Activated naive CD4-positive, alpha-beta T cell treated with anti-CD3 and anti-CD28 coated beads, Interleukin-2, amount 50 U/mL, for 24 hours (primary cell): ENCODE results near the gene CTNNBL1.
A peak's percentile ranks its signal among the peaks of the same experiment; 100 is the strongest.

Source experiments
- H3K27ac Mint-ChIP-seq: one replicate; pipeline ENCODE4 v1.8.0; 2021; ENCODE audit warnings: mild to moderate bottlenecking, mixed read lengths
- H3K27me3 Mint-ChIP-seq: one replicate; pipeline ENCODE4 v1.8.0; 2021; ENCODE audit warnings: mixed read lengths
- H3K36me3 Mint-ChIP-seq: one replicate; pipeline ENCODE4 v1.8.0; 2021; ENCODE audit warnings: mixed read lengths
- H3K4me1 Mint-ChIP-seq: one replicate; pipeline ENCODE4 v1.8.0; 2021; ENCODE audit warnings: mixed read lengths
- H3K4me3 Mint-ChIP-seq: one replicate; pipeline ENCODE4 v1.8.0; 2021; ENCODE audit warnings: mild to moderate bottlenecking, mixed read lengths
- H3K9me3 Mint-ChIP-seq: one replicate; pipeline ENCODE4 v1.8.0; 2021; ENCODE audit warnings: mixed read lengths

CTNNBL1 gene

DNA sequence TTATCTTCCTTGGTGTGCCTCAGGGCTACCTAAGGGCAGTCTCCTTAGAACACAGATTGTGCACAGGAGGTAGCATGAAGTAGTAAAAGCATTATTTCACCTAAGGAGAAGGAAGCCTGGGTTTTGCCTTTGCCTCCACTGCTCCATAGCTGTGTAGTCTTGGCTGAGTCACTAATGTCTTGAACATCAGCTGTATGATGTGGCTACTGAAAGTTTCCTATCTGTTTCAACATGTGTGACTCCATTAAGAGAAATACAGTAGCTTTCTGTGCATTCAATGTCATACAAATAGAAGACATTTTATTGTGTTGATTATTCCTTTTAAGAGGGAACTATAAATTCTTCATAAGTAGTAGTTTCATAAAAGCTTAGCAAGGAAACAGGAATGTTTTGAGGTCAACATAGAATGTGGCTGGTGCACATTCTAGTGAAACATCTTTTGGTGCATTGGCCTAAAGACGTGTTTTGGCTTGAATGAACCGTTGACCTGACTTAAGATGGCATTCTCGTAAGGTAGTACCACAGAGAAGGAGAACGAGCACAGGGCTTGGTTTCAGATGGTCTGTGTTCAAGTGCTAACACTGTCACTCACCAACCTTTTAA, 70.6 kb downstream of the CTNNBL1 start:
- no peaks in the 10 kb centered on the region for H3K9me3 Mint-ChIP-seq
- no peaks in the 10 kb centered on the region for H3K27me3 Mint-ChIP-seq
- H3K36me3 Mint-ChIP-seq, result peaks cover 27% of the 10 kb centered on the region
- H3K4me1 Mint-ChIP-seq, result no peaks in the 10 kb centered on the region
- no peak overlapping the region for H3K27ac Mint-ChIP-seq
- H3K4me3 Mint-ChIP-seq, result no peak overlapping the region

DNA sequence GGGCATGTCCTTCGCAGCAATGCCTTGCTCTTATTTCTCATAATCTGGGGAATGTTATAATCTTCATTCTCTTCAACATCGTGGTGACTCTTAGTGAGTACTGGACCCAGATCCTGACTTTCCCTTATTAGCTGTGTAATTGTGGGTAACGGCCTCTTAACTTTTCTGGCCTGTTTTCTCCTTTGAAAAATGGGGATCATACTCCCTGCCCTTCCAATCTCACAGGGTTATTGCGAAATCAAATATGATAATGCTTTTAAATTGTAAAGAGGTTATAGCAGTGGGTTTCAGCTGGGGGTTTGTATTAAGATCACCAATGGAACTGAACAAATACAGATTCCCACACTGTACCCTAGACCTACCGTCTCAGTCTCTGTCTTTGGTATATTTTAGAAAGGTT, 77.1 kb downstream of the CTNNBL1 start:
- H3K4me3 Mint-ChIP-seq, result no peak overlapping the region
- H3K36me3 Mint-ChIP-seq, result peaks cover 27% of the 10 kb centered on the region
- no peaks in the 10 kb centered on the region for H3K4me1 Mint-ChIP-seq
- no peaks in the 10 kb centered on the region for H3K27me3 Mint-ChIP-seq
- H3K27ac Mint-ChIP-seq, result no peak overlapping the region
- no peaks in the 10 kb centered on the region for H3K9me3 Mint-ChIP-seq

DNA sequence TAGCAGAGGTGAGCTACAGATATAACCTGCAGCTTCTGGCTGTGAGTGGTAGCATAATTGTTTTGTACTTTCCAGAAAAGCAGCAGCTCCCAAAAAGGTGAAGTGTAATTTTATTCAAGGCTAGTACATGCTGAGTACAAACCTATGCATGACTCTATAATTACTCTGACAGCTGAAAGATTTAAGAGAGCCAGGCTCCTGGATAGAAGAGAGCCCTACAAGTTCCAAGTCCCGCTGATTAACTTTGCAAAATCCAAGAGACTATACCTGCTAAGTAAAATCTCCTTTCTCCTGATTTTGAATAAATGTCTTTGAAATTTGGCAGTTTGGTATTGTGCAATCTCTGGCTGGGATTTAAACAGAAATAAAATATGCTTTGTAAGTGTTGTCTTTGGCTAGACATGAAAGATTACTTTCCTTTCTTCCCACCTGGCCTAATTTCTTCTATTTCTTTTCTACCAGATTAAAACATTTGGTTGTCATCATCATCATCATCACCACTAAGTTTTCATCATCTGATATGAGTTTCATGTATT, 79.5 kb downstream of the CTNNBL1 start:
- Mint-ChIP-seq H3K27ac (no peak overlapping the region), H3K4me3 (no peak overlapping the region), H3K9me3 (no peaks in the 10 kb centered on the region), H3K36me3 (peaks cover 34% of the 10 kb centered on the region), H3K4me1 (no peaks in the 10 kb centered on the region), H3K27me3 (no peaks in the 10 kb centered on the region)

DNA sequence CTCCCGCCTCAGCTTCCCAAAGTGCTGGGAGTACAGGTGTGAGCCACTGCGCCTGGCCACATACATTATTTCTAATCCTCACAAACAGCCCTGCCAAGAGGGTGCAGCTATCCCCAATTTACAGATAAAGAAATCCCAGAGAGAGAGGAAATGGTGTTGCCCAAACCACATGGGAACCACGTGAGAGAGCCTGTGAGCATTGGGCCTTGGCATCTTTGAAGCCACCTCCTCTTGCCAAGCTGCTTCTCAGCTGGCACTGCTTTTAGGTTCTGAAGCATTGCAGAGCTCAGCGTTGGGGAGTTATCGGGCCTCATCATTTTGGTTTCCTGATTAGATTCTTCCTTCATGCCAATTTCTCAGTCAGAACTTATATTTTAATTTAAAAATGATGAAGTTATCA, 80.3 kb downstream of the CTNNBL1 start:
- no peaks in the 10 kb centered on the region for H3K9me3 Mint-ChIP-seq
- no peaks in the 10 kb centered on the region for H3K4me1 Mint-ChIP-seq
- no peak overlapping the region for H3K4me3 Mint-ChIP-seq
- no peaks in the 10 kb centered on the region for H3K27me3 Mint-ChIP-seq
- peaks cover 37% of the 10 kb centered on the region for H3K36me3 Mint-ChIP-seq
- H3K27ac Mint-ChIP-seq, result no peak overlapping the region

DNA sequence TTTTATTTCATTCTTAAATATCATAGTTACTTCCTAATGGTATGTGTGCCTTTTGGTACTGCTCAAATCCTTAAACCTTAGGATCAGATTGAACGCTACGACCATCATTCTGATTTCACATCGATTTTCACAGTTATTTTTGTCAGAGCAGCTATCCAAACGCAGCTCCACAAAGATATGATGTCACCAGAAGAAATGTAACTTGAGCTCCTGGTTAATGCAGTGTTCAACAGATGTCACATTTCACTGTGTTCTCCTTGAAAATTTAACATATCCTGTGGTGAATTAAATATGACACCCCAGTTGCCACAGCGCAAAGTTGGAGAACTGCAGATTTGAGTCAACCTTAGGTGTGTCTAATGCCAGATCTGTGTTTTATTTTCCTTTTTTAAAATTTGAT, 81.4 kb downstream of the CTNNBL1 start:
- no peaks in the 10 kb centered on the region for H3K9me3 Mint-ChIP-seq
- H3K36me3 Mint-ChIP-seq, result peaks cover 38% of the 10 kb centered on the region
- no peaks in the 10 kb centered on the region for H3K27me3 Mint-ChIP-seq
- H3K27ac Mint-ChIP-seq, result no peak overlapping the region
- no peaks in the 10 kb centered on the region for H3K4me1 Mint-ChIP-seq
- H3K4me3 Mint-ChIP-seq, result no peak overlapping the region

DNA sequence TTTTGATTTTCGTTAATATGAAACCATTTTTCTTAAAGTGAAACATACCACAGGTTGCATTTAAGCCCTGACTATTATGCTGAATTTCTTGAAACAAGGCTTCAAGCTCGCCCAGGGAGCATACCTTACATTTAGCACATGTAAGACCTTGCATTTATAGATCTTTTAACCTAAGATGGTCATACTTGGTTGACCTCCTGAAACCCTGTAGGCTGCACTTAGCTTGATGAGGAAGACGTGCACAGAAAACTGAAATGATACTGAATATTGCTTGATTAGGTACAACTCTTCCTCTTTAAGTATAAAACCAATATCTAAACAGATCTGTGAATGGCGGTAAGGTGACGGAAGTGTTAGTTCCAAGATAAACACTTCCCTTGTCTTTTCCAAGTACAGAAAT, 82.2 kb downstream of the CTNNBL1 start:
- Mint-ChIP-seq H3K9me3 (no peaks in the 10 kb centered on the region), H3K4me1 (no peaks in the 10 kb centered on the region), H3K4me3 (no peak overlapping the region), H3K27ac (no peak overlapping the region), H3K36me3 (peaks cover 32% of the 10 kb centered on the region), H3K27me3 (no peaks in the 10 kb centered on the region)

DNA sequence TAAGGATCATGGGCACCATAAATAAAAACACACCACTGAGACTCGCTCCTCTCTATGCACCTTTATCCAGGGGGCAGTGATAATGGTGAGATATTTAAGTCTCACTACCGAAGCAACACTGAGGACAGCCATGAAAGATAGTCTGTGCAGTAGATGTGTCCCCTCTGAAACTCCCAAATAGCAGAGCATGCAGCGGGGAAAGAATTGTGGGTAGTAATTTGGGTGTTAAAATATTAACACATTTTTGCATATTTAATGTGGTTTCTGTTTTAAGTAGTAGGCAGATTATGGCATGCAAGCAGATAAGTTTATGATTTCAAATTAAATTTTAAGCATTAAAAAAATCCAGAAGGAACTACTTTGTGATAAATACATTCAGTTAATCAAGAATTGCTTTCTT, 82.7 kb downstream of the CTNNBL1 start:
- H3K4me1 Mint-ChIP-seq, result no peaks in the 10 kb centered on the region
- no peak overlapping the region for H3K27ac Mint-ChIP-seq
- H3K36me3 Mint-ChIP-seq, result peaks cover 32% of the 10 kb centered on the region
- no peak overlapping the region for H3K4me3 Mint-ChIP-seq
- H3K27me3 Mint-ChIP-seq, result no peaks in the 10 kb centered on the region
- no peaks in the 10 kb centered on the region for H3K9me3 Mint-ChIP-seq

DNA sequence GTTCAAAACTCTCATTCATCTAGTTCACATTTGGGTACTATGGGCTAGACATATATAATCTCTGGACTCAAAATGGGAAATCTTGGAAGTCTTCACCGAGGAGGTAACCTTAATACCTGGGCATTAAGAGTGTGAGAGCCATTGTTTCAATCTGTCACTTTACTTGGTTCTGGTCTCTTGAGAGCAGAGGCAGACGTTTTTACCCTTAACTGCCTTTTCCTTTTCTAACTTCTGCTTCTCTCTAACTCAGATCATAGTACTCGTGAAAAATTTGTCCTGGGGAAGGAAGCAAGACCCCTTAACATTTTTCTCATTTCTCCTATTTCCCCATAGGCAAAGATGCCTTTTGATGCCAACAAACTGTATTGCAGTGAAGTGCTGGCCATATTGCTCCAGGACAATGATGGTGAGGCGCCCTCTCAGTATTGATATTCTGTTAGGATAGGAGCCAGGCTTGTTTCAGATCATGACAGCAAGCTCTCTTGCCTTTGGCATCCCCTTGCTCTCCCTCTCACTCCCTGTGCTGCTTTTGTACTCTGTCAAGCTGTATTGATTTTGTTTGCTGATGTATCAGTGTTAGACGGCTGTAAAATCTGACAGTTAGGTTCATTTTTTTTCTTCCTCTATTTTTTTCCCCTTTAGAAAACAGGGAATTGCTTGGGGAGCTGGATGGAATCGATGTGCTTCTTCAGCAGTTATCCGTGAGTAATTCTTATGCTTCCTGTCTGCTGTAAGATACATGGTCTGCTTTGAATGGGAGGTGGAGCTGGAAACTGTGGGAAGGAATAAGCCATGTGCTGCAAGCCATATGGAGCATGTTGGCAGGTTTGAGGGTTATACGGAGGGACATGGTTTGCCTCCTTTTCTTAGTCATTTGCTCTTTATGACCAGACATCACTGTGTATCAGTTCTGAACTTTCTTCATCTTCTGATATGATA, 83.5 kb downstream of the CTNNBL1 start:
- Mint-ChIP-seq H3K9me3 (no peaks in the 10 kb centered on the region), H3K4me1 (no peaks in the 10 kb centered on the region), H3K4me3 (no peak overlapping the region), H3K27me3 (no peaks in the 10 kb centered on the region), H3K27ac (no peak overlapping the region), H3K36me3 (peaks cover 37% of the 10 kb centered on the region)

DNA sequence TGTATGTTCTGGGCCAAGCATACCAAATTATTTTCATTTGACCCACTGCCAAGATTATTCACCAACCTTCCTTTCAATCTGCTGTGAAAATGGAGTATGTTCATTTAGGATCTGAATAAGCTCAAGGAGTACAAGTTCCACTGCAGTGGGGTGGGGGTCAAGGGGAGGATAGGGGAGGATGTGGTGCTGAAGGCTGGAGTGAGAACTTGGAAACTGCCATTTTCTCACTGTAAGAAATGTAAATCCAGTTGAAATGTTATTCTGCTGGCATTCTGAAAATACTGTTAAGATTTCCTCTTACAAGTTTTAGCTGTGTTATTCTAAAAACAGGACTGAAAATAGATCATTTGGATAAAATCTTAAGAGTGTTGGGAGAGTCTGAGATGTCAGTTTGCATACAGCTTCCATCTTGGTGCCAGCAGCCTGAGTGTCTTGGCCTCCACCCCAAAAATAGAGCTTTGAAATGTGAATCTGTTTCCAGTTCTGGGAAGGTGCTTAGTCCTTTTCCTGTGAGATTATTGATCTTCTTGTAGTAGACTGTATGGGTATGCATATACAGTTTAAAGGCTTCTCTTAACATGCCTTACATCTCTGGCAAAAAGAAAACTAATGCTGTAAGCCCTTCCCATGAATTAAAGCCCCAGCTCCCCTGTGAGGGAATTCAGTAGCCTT, 84.3 kb downstream of the CTNNBL1 start:
- Mint-ChIP-seq H3K4me3 (no peak overlapping the region), H3K9me3 (no peaks in the 10 kb centered on the region), H3K27ac (no peak overlapping the region)

DNA sequence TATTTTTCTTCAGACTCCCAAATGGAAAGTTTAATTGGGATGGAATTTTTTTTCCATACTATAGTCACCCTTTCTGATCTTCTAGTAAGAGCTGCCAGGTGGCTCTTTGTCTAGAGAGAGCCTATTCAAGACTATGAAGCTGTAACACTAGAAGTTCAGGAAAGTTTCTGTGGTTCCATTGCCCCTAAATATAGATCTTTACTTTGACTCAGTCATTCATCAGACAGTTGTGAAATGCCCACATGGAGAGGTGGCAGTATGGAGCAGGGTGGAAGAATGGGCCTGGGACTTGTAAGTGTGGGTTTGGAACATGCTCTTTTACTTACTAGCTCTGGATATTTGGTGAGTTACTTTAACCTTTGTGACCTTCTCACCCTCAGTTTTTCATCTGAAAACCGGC, 87.8 kb downstream of the CTNNBL1 start:
- peaks cover 41% of the 10 kb centered on the region for H3K36me3 Mint-ChIP-seq
- H3K27me3 Mint-ChIP-seq, result no peaks in the 10 kb centered on the region
- H3K9me3 Mint-ChIP-seq, result no peaks in the 10 kb centered on the region
- no peak overlapping the region for H3K27ac Mint-ChIP-seq
- H3K4me1 Mint-ChIP-seq, result no peaks in the 10 kb centered on the region
- no peak overlapping the region for H3K4me3 Mint-ChIP-seq

More for the DNA sequence above, 84.3 kb downstream of the CTNNBL1 start:
- H3K27me3 Mint-ChIP-seq, result no peaks in the 10 kb centered on the region
- H3K36me3 Mint-ChIP-seq, result peaks cover 35% of the 10 kb centered on the region
- no peaks in the 10 kb centered on the region for H3K4me1 Mint-ChIP-seq

DNA sequence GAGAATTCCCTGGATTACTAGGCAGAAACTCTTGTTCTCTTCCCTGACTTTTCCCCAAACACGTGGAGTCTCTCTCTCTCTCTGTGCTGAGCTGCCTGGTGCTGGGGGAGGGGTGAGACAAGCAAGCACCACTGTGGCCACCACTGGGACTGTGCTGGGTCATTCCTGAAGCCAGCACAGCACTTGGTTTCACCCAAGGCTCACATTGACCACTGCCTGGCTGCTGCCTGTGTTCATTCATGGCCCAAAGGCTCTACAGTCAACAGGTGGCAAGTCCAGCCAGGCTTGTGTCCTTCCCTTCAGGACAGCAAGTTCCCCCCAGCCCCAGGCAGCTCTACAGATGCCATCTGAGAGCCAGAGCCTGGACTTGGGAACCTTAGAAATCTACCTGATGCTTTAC, 92.2 kb downstream of the CTNNBL1 start:
- no peak overlapping the region for H3K4me3 Mint-ChIP-seq
- H3K36me3 Mint-ChIP-seq, result peaks cover 52% of the 10 kb centered on the region
- no peaks in the 10 kb centered on the region for H3K9me3 Mint-ChIP-seq
- no peaks in the 10 kb centered on the region for H3K4me1 Mint-ChIP-seq
- no peak overlapping the region for H3K27ac Mint-ChIP-seq
- no peaks in the 10 kb centered on the region for H3K27me3 Mint-ChIP-seq

DNA sequence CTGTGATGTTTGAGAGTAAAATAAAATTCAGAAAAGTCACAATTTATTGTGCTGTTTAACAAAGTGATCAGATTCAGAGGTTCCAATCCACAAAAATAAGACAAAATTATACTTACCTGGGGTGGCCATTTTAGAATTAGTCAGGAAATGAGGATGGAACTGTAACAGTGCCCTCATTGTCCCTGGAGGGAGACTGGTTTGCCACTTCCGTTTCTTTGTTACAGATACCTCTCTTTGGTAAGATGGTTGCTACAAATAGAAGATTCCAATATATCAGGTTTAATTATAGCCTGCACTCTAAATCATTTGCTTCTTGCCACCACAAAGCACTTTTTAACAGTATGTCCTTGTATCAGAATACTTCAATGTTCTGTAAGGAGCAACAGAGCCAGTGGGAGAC, 95.6 kb downstream of the CTNNBL1 start:
- Mint-ChIP-seq H3K27ac (no peak overlapping the region), H3K27me3 (no peaks in the 10 kb centered on the region), H3K4me3 (no peak overlapping the region), H3K4me1 (no peaks in the 10 kb centered on the region), H3K9me3 (peaks cover 6% of the 10 kb centered on the region), H3K36me3 (peaks cover 49% of the 10 kb centered on the region)

DNA sequence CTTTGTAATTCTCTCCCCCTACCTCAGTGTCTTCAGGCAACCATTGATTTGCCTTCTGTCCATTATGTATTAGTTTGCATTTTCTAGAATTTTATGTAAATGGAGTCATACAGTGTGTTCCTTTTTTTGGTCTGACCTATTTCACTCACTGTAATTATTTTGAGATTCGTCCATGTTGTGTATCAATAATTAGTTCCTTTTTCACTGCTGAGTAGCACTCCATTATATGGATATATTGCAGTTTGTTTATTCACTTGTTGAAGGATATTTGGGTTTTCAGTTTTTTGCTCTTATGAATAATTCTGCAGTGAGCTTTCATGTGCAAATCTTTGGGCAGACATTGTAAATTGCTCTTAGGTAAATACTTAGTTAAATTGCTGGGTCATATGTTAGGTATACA, 97.1 kb downstream of the CTNNBL1 start:
- Mint-ChIP-seq H3K27ac (no peak overlapping the region), H3K4me3 (no peak overlapping the region), H3K27me3 (no peaks in the 10 kb centered on the region), H3K4me1 (no peaks in the 10 kb centered on the region), H3K36me3 (peaks cover 52% of the 10 kb centered on the region), H3K9me3 (peaks cover 6% of the 10 kb centered on the region)

DNA sequence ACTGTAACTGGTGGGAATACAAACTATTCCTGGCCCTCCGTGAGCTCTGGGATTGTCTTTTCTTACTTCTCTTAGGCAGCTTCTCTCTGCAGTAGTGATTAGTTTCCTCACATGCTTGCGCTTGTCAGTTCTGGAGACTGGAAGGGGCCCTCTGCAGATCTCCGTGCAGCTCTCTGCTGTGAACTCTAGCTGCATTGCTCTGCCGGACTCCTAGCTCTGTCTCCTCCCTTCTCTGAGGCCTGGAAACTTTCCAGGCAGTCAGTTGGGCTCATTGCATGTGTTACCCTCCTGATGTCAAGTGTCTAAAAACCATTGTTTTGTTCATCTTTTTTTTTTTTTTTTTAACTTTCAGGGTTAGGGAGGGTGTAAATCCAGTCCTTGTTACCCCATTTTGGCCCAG, 102.3 kb downstream of the CTNNBL1 start:
- Mint-ChIP-seq H3K9me3 (peaks cover 6% of the 10 kb centered on the region), H3K27me3 (no peaks in the 10 kb centered on the region), H3K4me1 (no peaks in the 10 kb centered on the region), H3K36me3 (peaks cover 34% of the 10 kb centered on the region), H3K27ac (peak overlapping the region; percentile 18), H3K4me3 (no peak overlapping the region)

DNA sequence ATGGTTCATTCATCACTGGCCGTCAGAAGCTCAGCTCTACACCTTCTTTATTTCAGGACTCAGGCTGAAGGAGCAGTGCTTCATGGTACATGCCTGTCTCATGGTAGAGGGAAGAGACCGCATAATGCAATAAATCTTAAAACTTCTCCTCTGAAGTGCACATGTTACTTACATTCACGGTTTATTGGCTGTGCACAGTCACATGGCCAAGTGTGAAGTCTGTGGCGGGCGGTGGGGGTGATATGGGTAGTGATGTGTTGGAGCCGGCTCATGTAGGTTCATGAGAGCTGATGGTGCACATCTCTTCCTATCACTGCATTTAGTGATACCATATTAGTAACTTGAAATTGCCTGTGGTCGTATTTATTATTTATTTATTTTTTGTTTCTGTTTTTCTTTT, 102.9 kb downstream of the CTNNBL1 start:
- H3K4me3 Mint-ChIP-seq, result no peak overlapping the region
- peaks cover 31% of the 10 kb centered on the region for H3K36me3 Mint-ChIP-seq
- H3K4me1 Mint-ChIP-seq, result no peaks in the 10 kb centered on the region
- no peak overlapping the region for H3K27ac Mint-ChIP-seq
- H3K9me3 Mint-ChIP-seq, result peaks cover 6% of the 10 kb centered on the region
- no peaks in the 10 kb centered on the region for H3K27me3 Mint-ChIP-seq

DNA sequence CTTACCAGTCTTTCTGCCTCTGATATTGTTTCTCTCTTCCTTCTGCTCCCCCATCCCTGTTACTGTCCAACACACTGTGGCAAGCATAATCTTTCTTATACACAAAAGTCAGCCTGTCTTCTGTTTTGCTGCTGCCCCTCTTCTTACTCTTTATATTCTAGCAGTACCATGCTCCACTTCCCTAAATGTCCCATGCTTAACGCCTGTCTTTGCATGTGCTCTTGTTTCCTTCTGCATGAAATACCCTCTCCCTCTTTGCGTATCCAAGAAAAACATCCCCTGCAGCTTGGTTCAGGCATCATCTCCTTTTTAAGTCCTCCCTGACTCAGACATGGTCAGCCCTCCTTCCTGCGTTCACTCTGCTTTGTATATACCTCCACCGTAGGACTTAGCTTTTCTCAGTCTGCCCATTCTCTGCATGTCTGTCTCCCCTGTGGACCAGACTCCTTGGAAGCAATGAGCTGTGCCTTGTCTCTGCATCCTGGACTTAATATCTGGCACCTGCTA, 103.9 kb downstream of the CTNNBL1 start:
- Mint-ChIP-seq H3K27me3 (no peaks in the 10 kb centered on the region), H3K9me3 (no peaks in the 10 kb centered on the region), H3K4me1 (no peaks in the 10 kb centered on the region), H3K36me3 (peaks cover 28% of the 10 kb centered on the region), H3K27ac (no peak overlapping the region), H3K4me3 (no peak overlapping the region)
